HepG2 (cell line): Measurements from ENCODE around the gene METTL27. TPM values are rescaled to one million over a fixed set of nuclear protein-coding genes. Genes with fewer than 3 reads are reported as not detected.

Source experiments
- ARID2 ChIP-seq: sonication (generic); formaldehyde crosslinking; IDR thresholded peaks from 2 replicates; pipeline ENCODE4 v1.8.1; 2022; ENCODE audit warnings: mild to moderate bottlenecking, missing genetic modification reagents, borderline replicate concordance
- EED ChIP-seq: sonication (generic); formaldehyde crosslinking; IDR thresholded peaks from 2 replicates; pipeline ENCODE4 v1.5.0; 2020; ENCODE audit warnings: mild to moderate bottlenecking, missing genetic modification reagents
- ELF3 ChIP-seq: IDR thresholded peaks from 2 replicates; pipeline ENCODE4 v1.6.1; 2016; ENCODE audit warnings: missing genetic modification reagents, missing compliant biosample characterization
- MED8 ChIP-seq: sonication (generic); formaldehyde crosslinking; IDR thresholded peaks from 2 replicates; pipeline ENCODE4 v1.8.1; 2023; ENCODE audit warnings: mild to moderate bottlenecking, missing genetic modification reagents; ENCODE audit not compliant: insufficient replicate concordance
- PBX3 ChIP-seq: sonication (generic); formaldehyde crosslinking; IDR thresholded peaks from 2 replicates; pipeline ENCODE4 v1.8.1; 2023; ENCODE audit warnings: missing genetic modification reagents, inconsistent platforms, borderline replicate concordance
- PRPF4 ChIP-seq: fragments of 200-400 bp; formaldehyde crosslinking; IDR thresholded peaks from 2 replicates; pipeline ENCODE4 v1.6.1; 2016; ENCODE audit warnings: low read length, low read depth; ENCODE audit not compliant: poor library complexity, severe bottlenecking
- RFX3 ChIP-seq: IDR thresholded peaks from 2 replicates; pipeline ENCODE4 v1.6.1; 2016; ENCODE audit warnings: missing biosample characterization, missing genetic modification reagents
- SKI ChIP-seq: fragments of 450-650 bp; IDR thresholded peaks from one replicate; pipeline ENCODE4 v1.6.1; 2018; ENCODE audit warnings: mild to moderate bottlenecking; ENCODE audit not compliant: partially characterized antibody
- STAT5B ChIP-seq: sonication (generic); formaldehyde crosslinking; IDR thresholded peaks from 2 replicates; pipeline ENCODE4 v1.4.0; 2020; ENCODE audit warnings: missing genetic modification reagents
- THYN1 ChIP-seq: sonication (generic); formaldehyde crosslinking; IDR thresholded peaks from 2 replicates; pipeline ENCODE4 v1.8.1; 2023; ENCODE audit warnings: low read depth, mild to moderate bottlenecking, moderate library complexity, missing genetic modification reagents, borderline replicate concordance
- TP53 ChIP-seq: sonication (generic); formaldehyde crosslinking; conservative IDR thresholded peaks from 2 replicates; pipeline ENCODE4 v1.4.0; 2020; ENCODE audit warnings: missing genetic modification reagents
- ZFP1 ChIP-seq: IDR thresholded peaks from 2 replicates; pipeline ENCODE4 v1.6.1; 2016
- ZHX2 ChIP-seq, 2 experiments: sonication (generic) in 1 of 2; formaldehyde crosslinking in 1 of 2; IDR thresholded peaks; 2 replicates each; pipeline versions ENCODE4 v1.6.1 to v1.9.0; 2014 to 2022; ENCODE audit warnings: antibody characterized with exemption in 1 of 2, borderline replicate concordance in 1 of 2, inconsistent platforms in 1 of 2, low read depth in 1 of 2, missing genetic modification reagents in 1 of 2
- ZNF207 ChIP-seq: fragments of 450-650 bp; IDR thresholded peaks from 2 replicates; pipeline ENCODE4 v1.6.1; 2016; ENCODE audit warnings: antibody characterized with exemption, borderline replicate concordance
- ZNF230 ChIP-seq: sonication (generic); formaldehyde crosslinking; IDR thresholded peaks from 2 replicates; pipeline ENCODE4 v1.4.0; 2020; ENCODE audit warnings: mild to moderate bottlenecking, missing genetic modification reagents
- ZNF282 ChIP-seq: fragments of 450-650 bp; IDR thresholded peaks from 2 replicates; pipeline ENCODE4 v1.6.1; 2018; ENCODE audit not compliant: partially characterized antibody
- ZNF33A ChIP-seq: sonication (generic); formaldehyde crosslinking; IDR thresholded peaks from 2 replicates; pipeline ENCODE4 v1.5.1; 2020; ENCODE audit warnings: missing genetic modification reagents, mild to moderate bottlenecking, moderate library complexity, borderline replicate concordance
- ZNF501 ChIP-seq: sonication (generic); formaldehyde crosslinking; IDR thresholded peaks from 2 replicates; pipeline ENCODE4 v1.5.1; 2020; ENCODE audit warnings: mild to moderate bottlenecking, moderate library complexity, missing genetic modification reagents
- ZNF572 ChIP-seq: sonication (generic); formaldehyde crosslinking; IDR thresholded peaks from 2 replicates; pipeline ENCODE4 v1.5.1; 2020; ENCODE audit warnings: mild to moderate bottlenecking, missing genetic modification reagents
- ZNF674 ChIP-seq: sonication (generic); formaldehyde crosslinking; IDR thresholded peaks from 2 replicates; pipeline ENCODE4 v1.5.0; 2020; ENCODE audit warnings: low read depth, mild to moderate bottlenecking, missing genetic modification reagents
- ZNF746 ChIP-seq: sonication (generic); formaldehyde crosslinking; IDR thresholded peaks from 2 replicates; pipeline ENCODE4 v1.8.0; 2022; ENCODE audit warnings: mild to moderate bottlenecking, missing genetic modification reagents
- ZNF75D ChIP-seq: sonication (generic); formaldehyde crosslinking; IDR thresholded peaks from 2 replicates; pipeline ENCODE4 v1.8.1; 2023; ENCODE audit warnings: missing genetic modification reagents, mild to moderate bottlenecking, borderline replicate concordance
- ZZZ3 ChIP-seq: sonication (generic); formaldehyde crosslinking; IDR thresholded peaks from 2 replicates; pipeline ENCODE4 v1.4.0; 2020; ENCODE audit warnings: missing genetic modification reagents, mild to moderate bottlenecking, borderline replicate concordance
- polyA plus RNA-seq, 8 experiments: library from polyadenylated mRNA; depleted of rRNA in 3 of 8; stranded (reverse) in 7 of 8; unstranded in 1 of 8; fragments of >200 nt; fragmentation: Illumina TruSeq in 4 of 8; extraction: Trizol in 4 of 8; gene quantifications; 2 replicates each; pipeline versions ENCODE4 v1.2.1 to v1.2.3, GENCODE V29; 2011 to 2016; ENCODE audit warnings: low read depth in 4 of 8, missing spikeins in 1 of 8, mixed read lengths in 1 of 8; ENCODE audit not compliant: insufficient read depth in 1 of 8
- total RNA-seq, 5 experiments: library from RNA; depleted of rRNA; stranded (reverse); fragments of >200 nt; fragmentation: Illumina TruSeq; extraction: Trizol; gene quantifications; 2 replicates each; pipeline ENCODE4 v1.2.3, GENCODE V29; 2016; ENCODE audit warnings: low read depth in 1 of 5

METTL27 gene
- total and polyA plus RNA-seq, 2 of the 13 experiments (the other 11 are each of a cell fraction or from before 2014, with no cell fraction given) = 2.0 to 3.0 TPM

GRCh38 chr7:73830681-73831583, 11.4 kb downstream of the METTL27 start, which contains the start of gene CLDN4 (continued):
- TF ChIP-seq ZHX2 (IDR thresholded peaks at IDR 0.05; ENCODE audit: low read depth) = no peak; the same call in 1 of the 2 replicates
- TF ChIP-seq ZHX2 (CRISPR knock-in tag; IDR thresholded peaks at IDR 0.05; ENCODE audit: borderline replicate concordance) = no peak
- TF ChIP-seq ZNF33A = no peak
- no peak for TF ChIP-seq ZNF230
- TF ChIP-seq EED = no peak; the same call in 1 of the 2 replicates
- TF ChIP-seq SKI = no peak
- TF ChIP-seq ZFP1 (CRISPR knock-in tag) = no peak
- TF ChIP-seq ZNF282 = no peak
- TF ChIP-seq ZNF674 (CRISPR knock-in tag) = no peak
- no peak for TF ChIP-seq RFX3
- 0 out of 2 replicates have a peak, but pooled peaks have one; percentile 42 for TF ChIP-seq ZZZ3 (CRISPR knock-in tag)
- TF ChIP-seq ELF3 (CRISPR knock-in tag) = no peak
- TF ChIP-seq THYN1 = no peak
- peak; percentile 35; the same call in 1 of the 2 replicates for TF ChIP-seq STAT5B
- no peak for TF ChIP-seq ZNF207
- TF ChIP-seq ZNF746 (CRISPR knock-in tag) = no peak
- no peak for TF ChIP-seq ZNF572
- TF ChIP-seq TP53 = no peak
- no peak; the same call in 1 of the 2 replicates for TF ChIP-seq ZNF501
- no peak for TF ChIP-seq ZNF75D (CRISPR knock-in tag)
- TF ChIP-seq ARID2 = no peak; the same call in 1 of the 2 replicates
- TF ChIP-seq PRPF4 = no peak
- TF ChIP-seq PBX3 = no peak
- TF ChIP-seq MED8 = peak; percentile 45
